ENCODE data around the gene RSBN1L.
"Not testable (repeated sequence)": the region's sequence is repeated elsewhere in the genome, so short reads cannot be mapped to it uniquely, and the experiment has no call there.

The RSBN1L gene

GRCh38 chr7:77690289-77690688 lies 6.0 kb upstream of the RSBN1L start:
- DNase-seq: no peak

DNA sequence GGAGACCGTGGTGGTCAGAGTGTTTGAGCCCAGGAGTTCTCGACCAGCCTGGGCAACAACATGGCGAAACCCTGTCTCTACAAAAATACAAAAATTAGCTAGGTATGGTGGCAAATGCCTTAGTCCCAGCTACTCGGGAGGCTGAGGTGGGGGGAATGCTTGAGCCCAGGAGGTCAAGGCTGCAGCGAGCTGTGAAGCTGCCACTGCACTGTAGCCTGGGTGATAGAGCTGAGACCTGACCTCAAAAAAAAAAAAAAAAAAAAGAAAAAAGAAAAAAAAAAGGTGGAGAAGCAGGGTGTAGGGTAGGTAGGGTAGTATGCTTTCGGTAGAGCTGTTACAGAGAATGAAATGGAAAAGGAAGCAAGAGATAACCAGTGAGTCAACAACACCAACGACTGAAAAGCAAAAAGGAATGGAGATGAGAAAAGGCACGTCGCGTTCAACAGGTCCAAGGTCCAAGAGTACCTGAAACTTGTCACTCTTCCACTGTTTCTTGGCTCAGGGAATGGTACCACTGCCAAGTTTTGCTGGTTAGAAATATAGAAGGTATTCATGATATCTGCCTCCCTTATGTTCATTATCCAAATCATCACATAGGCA lies 4.3 kb upstream of the RSBN1L start:
- no peak for DNase-seq

DNA sequence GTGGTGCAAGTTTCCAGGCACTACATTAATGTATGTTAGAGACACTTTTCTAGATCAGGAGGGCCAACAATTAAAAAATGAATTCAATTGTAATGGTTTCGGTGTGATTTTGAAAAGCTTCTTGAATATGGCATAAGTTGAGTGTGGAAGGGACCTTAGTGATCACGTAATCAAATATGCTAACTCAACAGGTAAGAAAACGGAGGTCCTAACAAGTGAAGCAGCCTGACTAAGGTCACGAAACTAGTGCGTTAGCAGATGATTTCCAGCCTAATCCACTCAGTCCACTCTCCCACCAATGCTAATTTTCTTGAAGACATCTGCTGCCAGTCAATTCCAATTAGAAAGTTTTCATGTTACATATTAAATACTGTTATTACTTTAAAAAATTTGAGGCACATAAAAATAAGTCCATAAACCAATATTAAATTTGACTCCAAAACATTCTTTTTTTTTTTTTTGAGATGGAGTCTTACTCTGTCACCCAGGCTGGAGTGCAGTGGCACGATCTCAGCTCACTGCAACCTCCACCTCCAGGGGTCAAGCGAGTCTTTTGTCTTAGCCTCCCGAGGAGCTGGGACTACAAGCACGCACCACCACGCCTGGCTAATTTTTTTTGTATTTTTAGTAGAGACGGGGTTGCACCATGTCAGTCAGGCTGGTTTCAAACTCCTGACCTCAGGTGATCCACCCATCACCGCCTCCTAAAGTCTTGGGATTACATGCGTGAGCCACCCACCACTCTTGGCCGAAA lies 2.3 kb upstream of the RSBN1L start:
- no peak for DNase-seq

DNA sequence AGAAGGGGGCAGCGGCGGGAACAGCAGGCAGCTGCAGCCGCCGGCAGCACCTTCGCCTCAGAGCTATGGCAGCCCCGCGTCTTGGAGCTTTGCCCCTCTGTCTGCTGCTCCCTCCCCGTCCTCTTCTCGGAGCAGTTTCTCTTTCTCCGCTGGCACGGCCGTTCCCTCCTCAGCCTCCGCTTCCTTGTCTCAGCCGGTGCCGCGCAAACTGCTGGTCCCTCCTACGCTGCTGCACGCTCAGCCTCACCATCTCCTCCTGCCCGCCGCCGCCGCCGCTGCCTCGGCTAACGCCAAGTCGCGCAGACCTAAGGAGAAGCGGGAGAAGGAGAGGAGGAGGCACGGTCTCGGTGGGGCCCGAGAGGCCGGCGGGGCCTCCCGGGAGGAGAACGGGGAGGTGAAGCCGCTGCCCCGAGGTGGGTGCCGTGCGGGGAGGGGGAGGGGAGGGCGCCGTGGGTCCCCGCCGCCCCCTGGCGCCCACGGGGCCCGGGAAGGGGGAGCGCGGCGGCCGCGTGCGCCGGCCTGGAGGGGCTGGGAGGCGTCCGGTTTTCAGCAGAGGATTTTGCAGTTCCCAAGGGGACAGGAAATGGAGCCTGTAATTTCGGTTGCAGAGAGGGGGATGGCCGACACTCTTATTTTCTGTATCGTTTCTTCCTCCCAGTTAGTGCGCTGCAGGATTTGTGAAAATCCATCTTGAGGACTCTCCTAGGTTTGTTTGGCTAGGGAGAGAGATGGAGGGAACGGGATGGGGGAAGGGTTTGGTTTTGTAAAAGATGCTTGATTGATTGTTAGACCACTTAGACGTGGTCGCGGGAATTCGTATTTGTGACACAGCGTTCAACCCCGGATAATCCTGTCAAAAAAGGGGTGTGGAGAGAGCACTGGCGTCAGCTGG lies 630 bp downstream of the RSBN1L start:
- peak; percentile 23 for DNase-seq

DNA sequence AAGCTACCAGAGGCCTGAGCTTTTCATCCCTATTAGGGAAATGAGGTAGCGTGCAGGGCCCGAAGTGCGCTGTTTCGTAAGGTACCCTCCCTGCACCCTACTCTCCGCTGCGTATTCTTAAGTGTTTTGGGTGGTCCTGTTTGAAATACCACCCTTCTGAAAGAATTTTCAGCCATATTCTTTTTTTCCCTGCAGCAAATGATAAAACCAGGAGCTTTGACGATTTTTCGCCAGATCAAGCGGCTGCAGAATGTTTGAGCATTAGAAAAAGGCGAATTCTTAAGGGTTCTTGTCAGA lies 1.2 kb downstream of the RSBN1L start:
- no peak for DNase-seq

- no peak for DNase-seq
Measured at GRCh38 chr7:77698042-77698625, 1.9 kb downstream of the RSBN1L start.

GRCh38 chr7:77699056-77699455 lies 2.8 kb downstream of the RSBN1L start:
- no peak for DNase-seq

GRCh38 chr7:77702513-77702912 lies 6.3 kb downstream of the RSBN1L start:
- DNase-seq: no peak

- DNase-seq: no peak
Measured at GRCh38 chr7:77702968-77703472, 6.8 kb downstream of the RSBN1L start.

DNA sequence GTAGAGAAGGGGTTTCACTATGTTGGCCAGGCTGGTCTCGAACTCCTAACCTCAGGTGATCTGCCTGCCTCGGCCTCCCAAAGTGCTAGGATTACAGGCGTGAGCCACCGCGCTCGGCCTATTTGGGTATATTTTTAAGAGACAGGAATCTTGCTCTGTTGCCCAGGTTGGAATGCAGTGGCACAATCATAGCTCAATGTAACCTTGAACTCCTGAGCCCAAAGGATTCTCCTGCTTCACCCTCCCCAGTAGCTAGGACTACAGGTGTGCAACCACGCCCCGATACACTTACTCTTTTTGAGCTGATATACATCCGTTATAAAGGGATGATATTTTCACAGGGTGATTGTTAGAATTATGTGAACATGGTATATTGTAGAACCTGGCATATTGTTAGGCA lies 7.4 kb downstream of the RSBN1L start:
- DNase-seq: not testable (repeated sequence)

GRCh38 chr7:77707504-77707992 lies 11.3 kb downstream of the RSBN1L start:
- no peak for DNase-seq

- DNase-seq: no peak
Measured at GRCh38 chr7:77710067-77710466, 13.8 kb downstream of the RSBN1L start.

- DNase-seq: no peak
Measured at GRCh38 chr7:77710861-77711260, 14.6 kb downstream of the RSBN1L start.

GRCh38 chr7:77714195-77714594 lies 17.9 kb downstream of the RSBN1L start:
- DNase-seq: no peak

DNA sequence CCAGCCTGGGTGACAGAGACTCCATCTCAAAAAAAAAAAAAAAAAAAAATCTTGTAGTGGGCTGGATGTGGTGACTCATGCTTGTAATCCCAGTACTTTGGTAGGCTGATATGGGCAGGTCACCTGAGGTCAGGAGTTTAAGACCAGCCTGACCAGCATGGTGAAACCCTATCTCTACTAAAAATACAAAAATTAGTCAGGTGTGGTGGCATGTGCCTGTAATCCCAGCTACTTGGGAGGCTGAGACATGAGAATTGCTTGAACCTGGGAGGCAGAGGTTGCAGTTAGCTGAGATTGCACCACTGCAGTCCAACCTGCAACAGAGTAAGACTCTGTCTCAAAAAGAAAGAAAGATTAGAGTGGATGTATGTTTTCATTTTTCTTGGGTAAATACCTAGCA lies 18.7 kb downstream of the RSBN1L start:
- DNase-seq: not testable (repeated sequence)

GRCh38 chr7:77716804-77717203 lies 20.5 kb downstream of the RSBN1L start:
- DNase-seq: no peak

DNA sequence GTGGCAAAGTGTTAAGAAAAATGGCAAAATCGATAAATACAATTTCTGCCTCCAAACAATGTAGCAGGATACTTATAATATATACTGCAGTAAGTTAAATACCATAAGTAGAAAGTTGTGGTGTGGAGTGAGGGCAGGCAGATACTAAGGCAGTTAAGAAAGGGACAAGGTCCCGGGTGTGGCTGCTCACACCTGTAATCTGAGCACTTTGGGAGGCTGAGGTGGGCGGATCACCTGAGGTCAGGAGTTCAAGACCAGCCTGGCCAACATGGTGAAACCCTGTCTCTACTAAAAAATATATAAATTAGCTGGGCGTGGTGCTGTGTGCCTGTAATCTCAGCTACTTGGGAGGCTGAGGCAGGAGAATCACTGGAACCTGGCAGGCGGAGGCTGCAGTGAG lies 21.3 kb downstream of the RSBN1L start:
- not testable (repeated sequence) for DNase-seq

GRCh38 chr7:77727527-77727926 lies 31.3 kb downstream of the RSBN1L start:
- DNase-seq: no peak

DNA sequence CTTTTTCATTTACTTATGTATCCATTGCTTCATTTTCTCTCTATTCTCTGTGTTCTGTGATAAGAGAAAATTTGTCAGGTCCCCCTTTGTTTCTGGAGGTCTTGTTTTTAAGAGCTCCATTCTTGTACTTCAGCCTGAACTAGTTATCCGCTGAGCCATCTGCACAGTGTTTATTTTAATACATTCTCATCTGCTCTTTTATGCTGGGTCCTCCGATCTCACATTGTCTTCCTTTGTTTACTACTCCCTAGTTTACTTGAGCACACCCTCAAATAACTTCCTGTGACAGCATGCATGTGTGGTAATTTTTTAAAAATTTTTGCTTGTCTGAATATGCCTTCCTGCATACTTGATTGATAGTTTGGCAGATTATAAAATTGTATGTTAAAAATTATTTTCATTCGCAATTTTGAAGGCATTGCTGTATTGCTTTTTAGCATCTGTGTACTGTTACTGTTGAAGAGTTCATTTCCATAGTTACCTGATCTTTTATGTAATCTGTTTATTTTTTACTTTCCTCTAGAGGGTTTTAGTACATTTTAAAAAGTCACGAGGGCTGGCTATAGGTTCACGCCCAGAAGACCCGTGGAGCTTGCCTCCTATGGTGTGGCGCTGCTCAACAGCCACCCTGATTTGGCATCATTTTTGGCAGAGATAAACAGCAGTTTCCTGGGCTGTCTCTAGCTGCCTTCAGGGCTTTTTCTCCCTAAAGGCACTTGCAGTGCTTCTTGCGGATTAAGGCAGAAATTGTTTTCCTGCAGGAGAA lies 31.9 kb downstream of the RSBN1L start:
- DNase-seq: peak; percentile 50

- DNase-seq: no peak
Measured at GRCh38 chr7:77729574-77730348, 33.5 kb downstream of the RSBN1L start.

DNA sequence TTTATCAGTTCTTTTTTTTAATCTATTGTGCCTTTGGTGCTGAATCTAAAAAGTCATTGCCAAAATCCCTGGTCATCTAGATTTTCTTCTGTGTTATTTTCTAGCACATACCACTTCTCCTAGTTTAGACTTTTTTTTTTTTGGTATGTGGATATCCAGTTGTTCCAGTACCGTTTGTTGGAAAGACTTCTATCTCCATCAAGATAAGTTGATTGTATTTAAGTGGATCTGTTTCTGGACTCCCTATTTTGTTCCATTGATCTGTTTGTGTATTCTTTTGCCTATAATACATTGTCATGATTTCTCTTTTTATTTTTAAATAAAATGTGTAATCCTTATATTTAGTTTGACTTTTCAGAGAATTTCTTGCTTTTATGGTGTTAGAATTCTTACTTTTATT lies 35.5 kb downstream of the RSBN1L start:
- no peak for DNase-seq

All from DMS153 (cell line).